Skeletal muscle tissue (tissue), 4 donors: ENCODE results near the gene EBNA1BP2. TPM values are rescaled to one million over a fixed set of nuclear protein-coding genes. Genes with fewer than 3 reads are reported as not detected.

Experiments used
- H3K27ac ChIP-seq: one replicate; pipeline ENCODE4 v1.7.0; 2013; ENCODE audit warnings: mild to moderate bottlenecking, low read depth, low read length, inconsistent platforms
- H3K27me3 ChIP-seq, 3 donors: one replicate each; pipeline ENCODE4 v1.7.0; 2013; ENCODE audit warnings: low read length in 3 of 3; ENCODE audit not compliant: control insufficient read depth in 3 of 3, insufficient read depth in 3 of 3
- H3K36me3 ChIP-seq, 3 donors: one replicate each; pipeline ENCODE4 v1.7.0; 2013; ENCODE audit warnings: low read length in 3 of 3; ENCODE audit not compliant: control insufficient read depth in 3 of 3, insufficient read depth in 3 of 3
- H3K4me1 ChIP-seq, 3 donors: one replicate each; pipeline ENCODE4 v1.7.0; 2013; ENCODE audit warnings: low read length in 3 of 3, mild to moderate bottlenecking in 3 of 3; ENCODE audit not compliant: control insufficient read depth in 3 of 3, insufficient read depth in 3 of 3
- H3K4me3 ChIP-seq, 3 donors: one replicate each; pipeline ENCODE4 v1.7.0; 2013; ENCODE audit warnings: low read length in 3 of 3
- H3K9ac ChIP-seq, 3 donors: one replicate each; pipeline ENCODE4 v1.7.0; 2013; ENCODE audit warnings: low read length in 3 of 3, mild to moderate bottlenecking in 3 of 3, moderate library complexity in 2 of 3, low read depth in 1 of 3
- H3K9me3 ChIP-seq, 3 donors: one replicate each; pipeline ENCODE4 v1.7.0; 2013; ENCODE audit warnings: low read length in 3 of 3; ENCODE audit not compliant: control insufficient read depth in 3 of 3
- total RNA-seq: library from RNA; depleted of rRNA; stranded (reverse); fragments of >200 nt; gene quantifications from one replicate; pipeline ENCODE4 v1.2.3, GENCODE V29; 2014
- donor health status: Osteomylitis.

The EBNA1BP2 gene
- total RNA-seq, 1 donor from 2014 or later: 19.3 TPM

DNA sequence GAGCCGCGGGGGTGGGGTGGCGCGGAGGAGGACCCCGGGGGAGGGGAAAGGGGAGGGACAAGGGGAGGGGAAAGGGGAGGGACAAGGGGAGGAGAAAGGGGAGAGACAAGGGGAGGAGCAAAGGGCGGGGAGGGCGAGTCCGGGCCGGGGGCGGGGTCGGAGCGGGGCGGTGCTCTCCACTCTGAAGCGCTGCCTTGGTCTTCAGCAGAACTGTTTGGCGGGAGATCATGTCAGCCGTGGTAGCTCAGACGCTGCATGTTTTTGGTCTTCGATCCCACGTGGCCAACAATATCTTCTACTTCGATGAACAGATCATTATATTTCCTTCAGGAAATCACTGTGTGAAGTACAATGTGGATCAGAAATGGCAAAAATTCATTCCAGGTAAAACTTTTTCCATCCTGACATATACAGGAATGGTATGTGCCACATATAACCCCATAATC is 460 bp upstream of the EBNA1BP2 start:
- H3K9me3 ChIP-seq: no peaks in the 10 kb centered on the region
- H3K27ac ChIP-seq: no peak overlapping the region
- H3K36me3 ChIP-seq: peaks cover 20 to 28% (median 25%) of the 10 kb centered on the region in 3 donors
- H3K4me1 ChIP-seq: peaks cover 11 to 13% (median 13%) of the 10 kb centered on the region in 3 donors
- peak overlapping the region; percentile 98 to 99 (median 99) for H3K4me3 ChIP-seq
- H3K27me3 ChIP-seq: peaks cover 2 to 9% (median 7%) of the 10 kb centered on the region in 3 donors
- peak overlapping the region in 1 of 3 donors; percentile 88 for H3K9ac ChIP-seq

DNA sequence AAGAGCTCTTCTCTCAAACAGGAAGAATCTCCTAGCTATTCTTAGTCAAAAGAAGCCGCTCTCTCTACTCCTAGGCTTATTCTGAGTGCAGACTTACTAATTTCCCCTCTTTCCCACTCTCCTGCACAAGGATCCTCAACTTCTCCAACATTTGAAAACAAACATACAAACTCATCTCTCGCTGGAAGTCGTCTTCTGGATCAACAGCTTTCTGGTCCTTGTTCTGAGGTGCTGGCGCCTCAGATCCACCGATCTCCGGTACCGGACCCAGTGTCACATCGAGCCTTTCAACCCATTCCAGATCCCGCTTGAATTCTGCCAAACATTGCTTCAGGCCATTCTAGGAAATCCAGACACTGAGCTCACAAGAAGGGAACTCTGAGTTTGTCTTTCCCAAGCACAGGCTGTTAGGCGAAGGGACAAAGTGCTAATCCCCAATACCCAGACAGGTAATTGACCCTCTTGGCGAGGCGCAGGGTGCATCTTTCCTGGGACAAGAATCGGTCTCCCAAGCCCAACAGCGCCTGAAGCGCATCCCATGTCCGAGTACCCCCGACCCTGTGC is 696 bp downstream of the EBNA1BP2 start:
- Histone ChIP-seq H3K4me1 (peaks cover 11 to 13% (median 13%) of the 10 kb centered on the region in 3 donors), H3K9ac (peak overlapping the region; percentile 82 to 88 (median 88)), H3K36me3 (peaks cover 30 to 39% (median 37%) of the 10 kb centered on the region in 3 donors), H3K4me3 (peak overlapping the region; percentile 98 to 99 (median 99)), H3K27ac (no peak overlapping the region), H3K27me3 (peaks cover 0 to 6% (median 5%) of the 10 kb centered on the region in 3 donors), H3K9me3 (no peaks in the 10 kb centered on the region)

DNA sequence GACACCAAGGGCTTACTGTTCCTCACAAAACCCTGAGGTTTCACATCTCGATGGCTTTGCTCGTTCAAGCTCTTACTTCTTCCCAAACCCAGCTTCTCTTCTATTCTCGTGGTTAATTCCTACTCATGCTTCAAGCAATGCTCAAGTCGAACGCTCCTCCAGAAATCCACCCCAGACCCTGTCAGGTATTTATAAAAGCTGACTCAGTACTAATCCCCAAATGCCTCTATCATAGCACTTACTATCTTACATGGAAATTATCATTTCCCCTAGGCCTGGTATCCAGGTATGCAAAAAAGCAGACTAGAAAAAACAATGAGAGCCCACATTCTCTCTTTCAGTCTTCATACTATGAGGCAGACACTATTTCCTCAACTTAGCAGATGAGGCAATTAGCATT is 6.3 kb downstream of the EBNA1BP2 start:
- H3K9ac ChIP-seq: no peak overlapping the region
- no peaks in the 10 kb centered on the region for H3K27me3 ChIP-seq
- no peak overlapping the region for H3K4me3 ChIP-seq
- H3K27ac ChIP-seq: no peak overlapping the region
- no peaks in the 10 kb centered on the region for H3K9me3 ChIP-seq
- peaks cover 42 to 67% (median 62%) of the 10 kb centered on the region in 3 donors for H3K36me3 ChIP-seq
- H3K4me1 ChIP-seq: no peaks in the 10 kb centered on the region

DNA sequence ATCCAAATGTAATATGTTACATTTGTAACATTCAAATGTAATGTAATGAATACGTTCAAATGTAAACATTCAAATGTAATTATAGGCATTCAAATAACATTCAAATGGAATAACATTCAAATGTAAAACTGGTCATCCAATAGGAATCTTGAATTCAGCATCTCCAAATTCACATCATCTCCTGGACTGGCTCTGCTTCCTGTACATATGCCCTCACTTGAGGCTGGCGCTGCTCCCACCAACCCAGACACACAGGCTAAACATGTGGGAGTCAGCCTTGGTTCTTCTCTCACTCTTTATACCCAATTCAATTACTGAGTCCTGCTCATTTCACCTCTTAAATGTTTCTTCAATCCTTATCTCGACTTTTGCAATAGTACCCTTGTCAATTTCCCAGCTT is 6.9 kb downstream of the EBNA1BP2 start:
- Histone ChIP-seq H3K27me3 (no peaks in the 10 kb centered on the region), H3K36me3 (peaks cover 42 to 63% (median 56%) of the 10 kb centered on the region in 3 donors), H3K4me3 (no peak overlapping the region), H3K27ac (no peak overlapping the region), H3K9me3 (no peaks in the 10 kb centered on the region), H3K9ac (no peak overlapping the region), H3K4me1 (no peaks in the 10 kb centered on the region)

DNA sequence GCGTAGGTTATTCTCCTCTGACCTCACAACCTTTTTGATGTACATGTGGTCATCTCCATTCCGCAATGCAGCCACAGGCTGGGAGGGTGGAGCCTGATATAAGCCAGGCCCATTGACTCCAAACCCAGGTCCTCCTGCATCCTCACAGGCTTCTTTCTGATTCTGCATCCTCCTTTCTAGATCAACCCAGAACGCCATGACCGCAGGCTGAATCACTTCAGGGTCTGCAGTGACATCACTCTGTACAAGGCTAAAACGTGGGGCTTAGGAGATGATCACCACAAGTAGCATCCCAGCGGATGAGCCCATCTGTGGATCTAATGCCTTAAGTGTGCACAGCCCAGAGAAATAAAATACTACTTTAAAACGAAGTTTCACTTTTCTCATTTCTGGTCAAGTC is 16.1 kb downstream of the EBNA1BP2 start:
- H3K4me1 ChIP-seq: no peaks in the 10 kb centered on the region

DNA sequence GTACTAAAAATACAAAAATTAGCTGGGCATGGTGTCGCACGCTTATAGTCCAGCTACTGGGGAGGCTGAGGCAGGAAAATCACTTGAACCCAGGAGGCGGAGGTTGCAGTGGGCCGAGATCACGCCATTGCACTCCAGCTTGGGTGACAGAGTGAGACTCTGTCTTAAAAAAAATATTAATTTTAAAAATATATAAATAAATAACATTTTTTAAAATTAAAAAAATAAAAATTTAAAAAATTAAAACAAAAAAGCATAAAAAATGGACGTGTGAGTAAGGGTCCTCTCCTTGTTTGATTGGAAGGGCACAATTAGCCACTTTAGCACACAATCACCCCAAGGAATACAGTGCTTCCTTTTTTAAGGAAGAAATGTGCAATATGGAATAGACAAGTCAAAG is 18.6 kb downstream of the EBNA1BP2 start:
- Histone ChIP-seq H3K36me3 (no peaks in the 10 kb centered on the region), H3K9me3 (no peaks in the 10 kb centered on the region), H3K9ac (no peak overlapping the region), H3K27ac (no peak overlapping the region), H3K27me3 (peaks cover 25 to 42% (median 32%) of the 10 kb centered on the region in 3 donors), H3K4me3 (no peak overlapping the region), H3K4me1 (peaks cover 0 to 2% (median under 1%) of the 10 kb centered on the region in 3 donors)

More for the DNA sequence above, 16.1 kb downstream of the EBNA1BP2 start:
- Histone ChIP-seq H3K9me3 (no peaks in the 10 kb centered on the region), H3K36me3 (no peaks in the 10 kb centered on the region), H3K9ac (no peak overlapping the region), H3K4me3 (no peak overlapping the region), H3K27ac (no peak overlapping the region), H3K27me3 (peaks cover 16 to 17% (median 16%) of the 10 kb centered on the region in 3 donors)

DNA sequence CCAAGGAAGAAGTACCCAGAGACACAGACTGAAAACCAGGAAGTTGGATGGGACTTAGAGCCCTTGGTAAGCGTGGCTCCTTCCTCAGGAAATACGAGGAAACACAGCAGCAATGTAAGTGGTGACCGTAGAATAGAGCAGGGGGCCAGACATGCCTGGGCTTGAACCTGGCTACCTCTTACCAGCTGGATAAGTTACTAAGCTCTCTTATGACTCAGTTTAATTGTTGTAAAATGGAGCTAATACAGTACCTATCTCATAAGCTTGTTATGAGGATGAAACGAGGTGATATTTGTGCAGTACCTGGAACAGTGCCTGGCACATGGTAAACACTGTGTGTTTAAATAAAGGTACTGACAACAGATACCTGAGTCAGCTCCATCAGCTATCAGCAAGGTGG is 19.2 kb downstream of the EBNA1BP2 start:
- no peak overlapping the region for H3K27ac ChIP-seq
- no peak overlapping the region for H3K4me3 ChIP-seq
- H3K27me3 ChIP-seq: peaks cover 25 to 46% (median 35%) of the 10 kb centered on the region in 3 donors
- H3K9me3 ChIP-seq: no peaks in the 10 kb centered on the region
- H3K9ac ChIP-seq: no peak overlapping the region
- no peaks in the 10 kb centered on the region for H3K36me3 ChIP-seq
- peaks cover 0 to 6% (median 2%) of the 10 kb centered on the region in 3 donors for H3K4me1 ChIP-seq

DNA sequence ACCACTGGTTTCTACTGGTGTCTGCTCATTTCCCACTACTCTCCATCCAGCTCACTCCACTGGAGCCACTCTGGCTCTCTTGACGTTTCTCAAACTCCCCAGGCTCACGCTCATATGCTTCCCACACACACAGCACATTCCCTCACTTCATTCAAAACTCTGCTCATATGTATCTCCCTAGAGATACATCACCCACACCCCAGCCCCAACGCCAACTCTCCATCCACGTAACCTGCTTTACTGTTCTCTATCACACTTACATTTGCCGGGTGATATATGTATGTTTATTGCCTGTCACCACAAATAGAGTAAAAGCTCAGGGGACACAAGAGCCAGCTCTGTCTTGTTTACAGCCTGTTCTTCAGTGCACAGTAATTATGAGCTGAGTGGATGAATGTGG is 22.2 kb downstream of the EBNA1BP2 start:
- peaks cover 3 to 9% (median 7%) of the 10 kb centered on the region in 3 donors for H3K4me1 ChIP-seq
- no peaks in the 10 kb centered on the region for H3K9me3 ChIP-seq
- H3K36me3 ChIP-seq: no peaks in the 10 kb centered on the region
- peaks cover 27 to 61% (median 46%) of the 10 kb centered on the region in 3 donors for H3K27me3 ChIP-seq
- no peak overlapping the region for H3K27ac ChIP-seq
- no peak overlapping the region for H3K9ac ChIP-seq
- H3K4me3 ChIP-seq: no peak overlapping the region

DNA sequence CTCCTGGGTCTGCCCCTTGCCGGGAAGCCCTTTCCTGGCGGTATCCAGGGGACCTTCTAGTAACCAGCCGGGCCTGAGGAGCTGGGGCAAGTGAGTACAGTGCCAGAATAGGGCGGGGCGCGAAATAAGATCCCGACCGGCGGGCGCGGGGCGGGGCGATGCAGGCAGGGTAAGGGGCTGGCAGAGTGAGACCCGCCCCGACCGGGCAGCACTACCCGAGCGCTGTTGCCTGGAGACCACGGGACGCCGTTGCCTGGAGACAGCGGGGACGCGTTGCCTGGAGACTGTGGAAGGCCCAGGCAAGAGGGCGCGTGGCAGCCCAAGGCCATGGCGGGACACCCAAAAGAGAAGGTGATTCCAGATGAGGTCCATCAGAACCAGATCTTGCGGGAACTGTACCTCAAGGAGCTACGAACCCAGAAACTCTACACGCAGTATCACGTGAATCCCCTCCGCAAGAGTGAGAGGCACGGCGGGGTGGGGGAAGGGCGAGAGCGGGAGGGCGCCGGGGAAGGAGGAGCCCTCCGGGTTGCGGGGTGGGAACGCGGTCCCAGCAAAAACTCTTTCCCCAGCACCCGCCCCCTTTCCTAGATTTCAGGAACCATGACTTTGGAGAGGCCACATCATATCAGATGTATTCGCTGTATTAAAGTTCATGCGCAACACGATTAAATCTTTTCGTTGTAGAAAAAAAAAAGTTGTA is 24.3 kb downstream of the EBNA1BP2 start:
- H3K9ac ChIP-seq: no peak overlapping the region
- no peaks in the 10 kb centered on the region for H3K9me3 ChIP-seq
- peaks cover 36 to 73% (median 58%) of the 10 kb centered on the region in 3 donors for H3K27me3 ChIP-seq
- no peaks in the 10 kb centered on the region for H3K36me3 ChIP-seq
- peaks cover 3 to 9% (median 7%) of the 10 kb centered on the region in 3 donors for H3K4me1 ChIP-seq
- H3K27ac ChIP-seq: no peak overlapping the region
- H3K4me3 ChIP-seq: peak overlapping the region; percentile 63 to 65 (median 63)

DNA sequence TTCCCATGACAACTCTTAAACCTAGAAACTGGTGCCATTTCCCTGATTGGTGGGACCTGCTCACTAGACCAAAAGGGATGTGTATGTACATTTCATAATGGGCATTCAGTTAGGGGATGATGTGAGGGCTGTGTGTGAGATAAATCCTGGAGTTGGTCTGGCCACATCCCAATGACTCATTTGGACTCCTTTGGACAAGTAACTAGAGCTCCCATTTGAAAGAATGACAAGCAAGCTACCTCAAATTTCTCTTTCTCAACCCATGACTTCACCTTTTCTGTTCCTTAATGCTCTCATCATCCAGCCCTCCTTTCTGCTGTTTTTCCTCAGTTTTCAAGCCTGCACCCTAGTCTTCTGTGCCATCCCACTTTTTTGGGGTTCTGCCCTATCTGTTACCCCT is 27.9 kb downstream of the EBNA1BP2 start:
- no peaks in the 10 kb centered on the region for H3K36me3 ChIP-seq
- no peak overlapping the region for H3K27ac ChIP-seq
- no peaks in the 10 kb centered on the region for H3K9me3 ChIP-seq
- no peak overlapping the region for H3K9ac ChIP-seq
- H3K27me3 ChIP-seq: peaks cover 14 to 42% (median 37%) of the 10 kb centered on the region in 3 donors
- H3K4me1 ChIP-seq: peaks cover 3 to 9% (median 7%) of the 10 kb centered on the region in 3 donors
- no peak overlapping the region for H3K4me3 ChIP-seq
